Activated CD4-positive, CD25-positive, alpha-beta regulatory T cell treated with anti-CD3 and anti-CD28 coated beads, Interleukin-2, amount 50 U/mL, for 72 hours (primary cell): ENCODE measurements around the gene IGFBPL1.

ENCODE experiments used
- DNase-seq: peaks from one replicate; pipeline ENCODE4 v3.0.0; 2021

IGFBPL1 gene

GRCh38 chr9:38375572-38375963, 48.7 kb downstream of the IGFBPL1 start:
- no peak for DNase-seq

GRCh38 chr9:38374847-38375571, 49.2 kb downstream of the IGFBPL1 start:
- DNase-seq = no peak

GRCh38 chr9:38373679-38374078, 50.6 kb downstream of the IGFBPL1 start:
- no peak for DNase-seq

GRCh38 chr9:38372762-38373619, 51.3 kb downstream of the IGFBPL1 start:
- no peak for DNase-seq

- DNase-seq = no peak
Measured at GRCh38 chr9:38371495-38371894, 52.8 kb downstream of the IGFBPL1 start.

GRCh38 chr9:38370176-38370575, 54.1 kb downstream of the IGFBPL1 start:
- DNase-seq = no peak

- no peak for DNase-seq
Measured at GRCh38 chr9:38368731-38369130, 55.5 kb downstream of the IGFBPL1 start.

GRCh38 chr9:38367898-38368297, 56.4 kb downstream of the IGFBPL1 start:
- no peak for DNase-seq

GRCh38 chr9:38363589-38363925, 60.7 kb downstream of the IGFBPL1 start:
- no peak for DNase-seq

- DNase-seq = no peak
Measured at GRCh38 chr9:38362852-38363588, 61.2 kb downstream of the IGFBPL1 start.

- DNase-seq = no peak
Measured at GRCh38 chr9:38361473-38361850, 62.8 kb downstream of the IGFBPL1 start.

GRCh38 chr9:38360839-38361472, 63.3 kb downstream of the IGFBPL1 start:
- DNase-seq = no peak

GRCh38 chr9:38359689-38360385, 64.4 kb downstream of the IGFBPL1 start:
- no peak for DNase-seq

GRCh38 chr9:38359297-38359653, 65.0 kb downstream of the IGFBPL1 start:
- no peak for DNase-seq

- no peak for DNase-seq
Measured at GRCh38 chr9:38358390-38359296, 65.6 kb downstream of the IGFBPL1 start.

GRCh38 chr9:38357350-38358114, 66.7 kb downstream of the IGFBPL1 start:
- no peak for DNase-seq

- DNase-seq = no peak
Measured at GRCh38 chr9:38356851-38357250, 67.4 kb downstream of the IGFBPL1 start.
